Omental fat pad (tissue), 4 donors: ENCODE data around the gene COMMD9. TPM values are rescaled to one million over a fixed set of nuclear protein-coding genes. Genes with fewer than 3 reads are reported as not detected.

Source experiments
- ATAC-seq: fragments of 150-250 bp; one replicate; pipeline ENCODE4 v1.9.1; 2016; ENCODE audit warnings: mild to moderate bottlenecking, moderate library complexity; ENCODE audit not compliant: low FRiP score
- DNase-seq: peaks from one replicate; pipeline ENCODE4 v3.0.0-alpha.2; 2019; ENCODE audit warnings: low spot score
- total RNA-seq, 4 donors: library from RNA; depleted of rRNA; stranded (reverse); fragments of >200 nt; gene quantifications; one replicate each; pipeline ENCODE4 v1.1.0, GENCODE V29; 2016
- TF ChIP-seq, protein P1 (sequence below), 3 donors: fragments of 450-650 bp; IDR thresholded peaks; one replicate each; pipeline ENCODE4 v1.5.1; 2016 to 2017; ENCODE audit warnings: antibody characterized with exemption in 3 of 3, mild to moderate bottlenecking in 3 of 3, moderate library complexity in 2 of 3

Gene COMMD9
- total RNA-seq, 4 donors from 2014 or later, result 37.3 to 52.6 (median 41.6) TPM

DNA sequence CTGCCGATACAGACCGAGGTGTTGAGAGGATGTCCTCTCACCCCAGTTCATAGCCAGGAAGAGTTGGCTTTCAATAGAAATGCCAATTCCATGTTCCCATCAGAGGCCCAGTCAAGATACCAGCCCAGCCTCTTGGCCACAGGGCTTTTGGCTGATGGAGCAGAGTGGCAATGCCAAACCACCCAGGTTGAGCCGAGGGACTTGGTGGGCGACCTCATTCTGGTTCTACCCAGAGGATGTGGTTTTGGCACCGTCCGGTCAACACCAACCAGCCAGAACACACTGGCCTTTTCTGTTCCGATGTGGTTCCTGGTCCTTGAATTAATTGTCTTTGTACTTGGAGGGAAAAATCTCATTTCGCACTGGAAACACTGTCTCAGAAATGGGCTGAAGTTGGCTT lies 60.5 kb downstream of the COMMD9 start:
- ATAC-seq (no peak), DNase-seq (no peak)
- TF ChIP-seq, protein P1, sequence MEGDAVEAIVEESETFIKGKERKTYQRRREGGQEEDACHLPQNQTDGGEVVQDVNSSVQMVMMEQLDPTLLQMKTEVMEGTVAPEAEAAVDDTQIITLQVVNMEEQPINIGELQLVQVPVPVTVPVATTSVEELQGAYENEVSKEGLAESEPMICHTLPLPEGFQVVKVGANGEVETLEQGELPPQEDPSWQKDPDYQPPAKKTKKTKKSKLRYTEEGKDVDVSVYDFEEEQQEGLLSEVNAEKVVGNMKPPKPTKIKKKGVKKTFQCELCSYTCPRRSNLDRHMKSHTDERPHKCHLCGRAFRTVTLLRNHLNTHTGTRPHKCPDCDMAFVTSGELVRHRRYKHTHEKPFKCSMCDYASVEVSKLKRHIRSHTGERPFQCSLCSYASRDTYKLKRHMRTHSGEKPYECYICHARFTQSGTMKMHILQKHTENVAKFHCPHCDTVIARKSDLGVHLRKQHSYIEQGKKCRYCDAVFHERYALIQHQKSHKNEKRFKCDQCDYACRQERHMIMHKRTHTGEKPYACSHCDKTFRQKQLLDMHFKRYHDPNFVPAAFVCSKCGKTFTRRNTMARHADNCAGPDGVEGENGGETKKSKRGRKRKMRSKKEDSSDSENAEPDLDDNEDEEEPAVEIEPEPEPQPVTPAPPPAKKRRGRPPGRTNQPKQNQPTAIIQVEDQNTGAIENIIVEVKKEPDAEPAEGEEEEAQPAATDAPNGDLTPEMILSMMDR (IDR thresholded peaks at IDR 0.05), result no peak

DNA sequence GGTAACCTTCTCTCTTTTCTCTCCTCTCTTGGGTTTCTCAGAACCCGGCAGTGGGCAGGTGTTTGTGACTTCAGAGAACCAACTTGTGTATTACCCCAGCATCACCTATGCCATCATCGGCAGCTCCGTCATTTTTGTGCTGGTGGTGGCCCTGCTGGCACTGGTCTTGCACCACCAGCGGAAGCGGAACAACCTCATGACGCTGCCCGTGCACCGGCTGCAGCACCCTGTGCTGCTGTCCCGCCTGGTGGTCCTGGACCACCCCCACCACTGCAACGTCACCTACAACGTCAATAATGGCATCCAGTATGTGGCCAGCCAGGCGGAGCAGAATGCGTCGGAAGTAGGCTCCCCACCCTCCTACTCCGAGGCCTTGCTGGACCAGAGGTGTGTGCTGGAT lies 62.2 kb downstream of the COMMD9 start:
- ATAC-seq (no peak), DNase-seq (no peak)
- TF ChIP-seq, protein P1 (IDR thresholded peaks at IDR 0.05), result no peak

DNA sequence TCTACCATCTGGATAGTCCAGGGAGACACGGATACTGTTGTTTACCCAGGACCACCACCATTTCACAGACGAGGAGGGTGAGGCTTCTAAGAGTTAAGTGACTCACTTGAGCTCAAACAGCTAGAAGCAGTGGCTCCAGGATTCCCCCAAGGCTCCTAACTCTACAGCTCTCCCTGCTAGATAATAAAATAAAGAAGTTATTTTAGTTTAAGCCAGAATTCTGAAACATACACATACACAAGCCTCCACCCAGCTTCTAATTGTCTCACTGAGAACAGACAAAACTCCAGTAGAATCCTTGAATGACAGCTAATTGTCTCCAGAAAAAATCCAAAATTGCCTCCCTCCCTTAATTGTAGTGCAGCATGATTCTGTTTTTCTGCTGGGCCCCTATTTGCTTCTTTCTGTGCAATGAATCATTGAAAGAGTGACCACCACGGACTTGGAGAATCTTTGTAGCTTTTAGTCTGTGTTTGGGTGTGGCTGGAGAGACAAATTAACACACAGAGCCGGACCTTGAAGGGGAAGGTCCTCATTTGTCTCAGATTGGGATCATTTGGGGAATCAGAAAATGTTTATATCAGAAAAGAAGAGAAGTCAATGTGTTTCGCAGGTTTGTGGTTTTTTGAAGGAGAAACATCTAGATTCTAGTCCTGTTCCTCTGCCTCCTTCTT lies 64.9 kb downstream of the COMMD9 start:
- no peak for DNase-seq
- ATAC-seq, result no peak
- TF ChIP-seq, protein P1 (IDR thresholded peaks at IDR 0.05), result no peak

DNA sequence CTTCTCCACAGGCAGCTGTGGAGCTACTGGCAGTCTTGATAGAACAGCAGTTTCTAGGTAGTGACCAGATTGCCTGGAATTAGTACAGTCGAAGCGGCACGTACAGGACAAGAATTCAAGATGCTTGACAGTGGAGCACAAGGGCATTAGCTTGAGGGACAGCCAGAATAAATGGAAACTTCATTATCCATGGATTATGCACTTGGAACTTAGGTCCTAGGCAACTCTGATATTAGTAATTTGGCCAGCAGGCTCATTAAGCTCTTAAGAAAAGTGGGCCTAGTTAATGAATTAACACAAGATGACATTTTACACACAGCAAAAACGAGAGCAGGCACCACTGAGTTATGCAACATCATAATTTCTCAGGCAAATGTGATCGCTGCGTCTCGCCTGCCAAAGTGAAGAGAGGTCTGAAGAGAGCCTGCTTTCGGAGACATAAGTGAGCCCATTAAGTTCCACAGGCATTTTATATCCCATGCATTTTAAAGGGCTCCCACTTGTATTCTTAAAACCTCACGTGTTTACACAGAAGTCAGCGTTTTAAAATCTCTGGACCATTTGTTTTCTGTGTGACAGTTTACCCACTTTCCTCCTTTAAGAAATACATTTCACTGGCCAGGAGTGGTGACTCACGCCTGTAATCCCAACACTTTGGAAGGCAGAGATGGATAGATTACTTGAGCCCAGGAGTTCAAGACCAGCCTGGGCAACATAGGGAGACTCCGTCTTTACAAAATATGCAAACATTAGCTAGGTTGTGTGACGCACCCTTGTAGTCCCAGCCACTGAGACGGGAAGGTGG lies 66.2 kb downstream of the COMMD9 start:
- ATAC-seq (peak; percentile 77), DNase-seq (no peak)
- TF ChIP-seq, protein P1 (IDR thresholded peaks at IDR 0.05), result no peak

Other genes with a start within 250 kb of the COMMD9 start
- 10 to 100 TPM in 2 of 4 donors, 1 to 10 TPM in 2; 8.7 to 26.8 (median 16.2) TPM for gene PRR5L, start 6.9 kb upstream of the COMMD9 start, total RNA-seq
- 10 to 100 TPM; 10.1 to 17.5 (median 13.9) TPM for gene TRAF6, start 220.8 kb upstream of the COMMD9 start, total RNA-seq